Embryonic facial prominence (tissue), 1 donor: Measurements from ENCODE around the gene NODAL.

Experiments used
- DNase-seq: peaks from one replicate; pipeline ENCODE4 v3.0.0-alpha.2; 2016; ENCODE audit errors: extremely low spot score

NODAL gene

DNA sequence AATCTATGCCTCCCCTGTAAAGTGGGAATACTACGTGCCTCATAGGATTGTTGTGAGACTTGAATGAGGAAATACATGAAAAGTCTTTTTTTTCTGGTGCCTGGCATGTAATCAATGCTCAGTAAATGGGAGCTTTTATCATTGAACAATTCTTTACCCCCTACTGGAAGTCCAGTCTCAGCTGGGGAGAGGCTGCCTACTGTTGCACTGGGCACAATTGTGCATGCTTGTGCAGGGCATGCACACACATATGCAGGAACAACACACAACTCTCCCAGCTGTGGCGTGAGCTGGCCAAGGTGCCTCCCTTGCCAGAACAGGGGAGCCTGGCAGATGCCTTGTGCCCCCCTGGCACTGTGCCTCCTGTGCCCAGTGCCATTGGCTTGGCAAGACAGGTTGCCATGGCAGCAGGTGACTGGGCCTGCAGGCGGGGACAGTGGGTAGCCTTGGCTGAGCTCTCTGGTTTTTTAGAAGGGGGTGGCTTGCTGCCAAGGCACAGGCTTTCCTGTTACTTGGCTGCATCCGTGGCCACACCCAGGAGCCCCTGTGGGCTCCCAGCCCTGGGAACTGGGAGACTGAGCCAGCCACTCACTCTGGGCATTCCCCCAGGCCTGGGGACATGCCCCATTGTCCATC is 21.0 kb upstream of the NODAL start:
- no peak for DNase-seq

- DNase-seq, result no peak
Observed at GRCh38 chr10:70461397-70462348, 20.2 kb upstream of the NODAL start.

DNA sequence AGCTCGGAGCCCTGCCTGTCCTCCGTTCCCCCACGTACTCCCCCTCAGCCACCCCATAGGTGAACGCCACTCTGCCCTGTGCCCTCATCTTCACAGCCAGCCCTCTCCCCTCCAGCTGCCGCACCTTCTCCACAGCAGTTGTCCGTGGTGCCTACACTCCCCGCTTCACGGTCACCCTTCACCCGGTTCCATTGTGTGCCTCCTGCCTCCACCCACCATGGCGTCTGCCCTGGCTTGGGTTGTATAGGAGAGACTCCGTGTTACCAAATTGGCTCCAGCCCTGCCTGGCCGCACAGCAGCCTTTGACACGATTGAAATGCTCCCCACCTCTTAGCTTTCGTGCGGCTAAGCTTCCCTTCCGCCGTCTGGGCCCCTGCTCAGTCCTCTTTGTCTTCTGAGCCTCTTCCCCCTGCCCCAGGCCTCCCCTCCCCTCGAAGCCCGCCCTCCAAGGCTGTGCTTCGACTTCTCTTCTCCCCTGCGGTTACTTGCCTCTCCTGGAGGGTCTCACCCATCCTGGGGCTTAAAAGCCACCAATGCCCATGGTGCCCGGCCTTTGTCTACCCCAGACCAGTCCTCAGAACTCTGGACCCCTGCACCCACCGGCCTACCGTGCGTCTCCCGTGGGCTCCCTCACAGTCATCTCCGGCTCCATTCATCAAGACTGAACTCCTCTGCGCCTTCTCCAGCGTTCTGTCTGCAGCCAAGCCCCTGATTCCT is 18.5 kb upstream of the NODAL start:
- DNase-seq, result no peak

GRCh38 chr10:70459061-70459773 is 17.7 kb upstream of the NODAL start:
- no peak for DNase-seq

DNA sequence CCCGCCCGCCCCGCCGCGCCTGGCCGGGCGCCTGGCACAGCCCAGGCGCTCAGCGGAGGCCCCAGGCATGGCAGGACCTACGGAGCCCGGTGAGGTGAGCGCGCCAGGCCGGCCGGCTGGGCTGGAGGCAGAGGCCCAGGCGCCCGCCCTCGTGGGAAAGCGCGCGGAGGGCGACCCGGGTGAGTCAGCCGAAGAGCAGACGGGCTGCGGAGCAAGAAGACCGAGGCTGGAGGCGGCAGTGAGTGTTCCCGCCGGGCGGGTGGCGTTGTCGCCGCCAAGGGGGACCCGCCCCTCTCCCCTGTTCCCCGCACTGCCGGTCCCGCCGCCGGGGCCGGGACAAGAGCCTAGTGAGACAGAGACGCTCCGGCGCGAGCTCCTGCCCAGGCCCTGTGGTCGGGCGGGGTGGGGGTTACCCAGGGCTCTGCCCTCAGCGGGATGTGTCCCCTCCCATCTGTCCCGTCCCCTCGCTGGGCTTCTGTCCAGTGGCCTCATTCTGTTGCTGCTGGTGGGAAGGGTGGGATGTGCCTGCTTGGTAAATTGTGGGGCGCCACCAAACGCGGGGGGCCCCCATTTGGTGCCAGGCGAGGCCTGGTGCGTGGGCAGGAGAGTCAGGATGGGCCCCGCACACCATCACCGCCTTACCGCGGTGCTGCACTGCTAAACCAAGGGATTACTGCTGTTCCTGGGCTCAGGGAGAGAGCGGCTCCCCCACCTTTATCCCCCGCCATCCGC is 17.0 kb upstream of the NODAL start:
- no peak for DNase-seq

DNA sequence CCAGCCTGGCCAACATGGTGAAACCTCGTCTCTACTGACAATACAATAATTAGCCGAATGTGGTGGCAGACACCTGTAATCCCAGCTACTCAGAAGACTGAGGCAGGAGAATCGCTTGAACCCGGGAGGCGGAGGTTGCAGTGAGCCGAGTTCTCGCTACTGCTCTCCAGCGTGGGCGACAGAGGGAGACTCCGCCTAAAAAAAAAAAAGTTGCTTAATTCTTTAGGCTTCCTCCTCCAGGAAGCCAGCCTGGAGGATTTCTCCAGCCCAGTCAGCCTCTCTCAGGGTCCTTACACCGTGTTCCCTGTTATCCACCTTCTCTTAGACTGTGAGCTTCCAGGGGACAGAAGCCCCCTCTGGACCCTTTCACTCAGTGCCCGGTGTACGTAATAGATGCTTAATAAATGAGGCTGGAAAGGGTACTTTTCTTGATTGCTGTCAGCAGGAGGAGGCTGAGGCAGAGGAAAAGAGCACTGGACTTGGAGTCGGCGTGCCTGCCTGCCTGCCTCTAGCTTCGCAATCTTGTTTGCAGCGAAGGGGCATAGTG is 16.4 kb upstream of the NODAL start:
- DNase-seq, result no peak

DNA sequence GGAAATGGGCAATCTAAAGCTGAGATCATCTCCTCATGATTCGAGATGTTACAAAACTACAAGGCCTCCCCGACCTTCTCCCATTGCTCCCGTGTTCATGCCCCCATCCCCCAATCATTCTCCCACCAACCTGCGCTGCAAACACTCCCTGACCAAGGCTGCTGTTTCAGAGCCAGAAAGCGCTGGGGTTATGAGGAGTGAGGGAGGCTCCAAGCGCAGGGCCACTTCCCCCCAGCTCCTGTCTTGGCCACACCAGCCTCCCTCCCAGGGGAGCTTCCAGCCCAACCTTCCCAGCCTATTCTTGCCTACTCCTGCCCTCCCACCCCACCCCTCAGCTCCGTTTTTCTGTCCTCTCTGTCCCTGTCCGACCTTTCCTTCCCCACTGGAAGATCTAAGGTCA is 14.7 kb upstream of the NODAL start:
- DNase-seq, result no peak

DNA sequence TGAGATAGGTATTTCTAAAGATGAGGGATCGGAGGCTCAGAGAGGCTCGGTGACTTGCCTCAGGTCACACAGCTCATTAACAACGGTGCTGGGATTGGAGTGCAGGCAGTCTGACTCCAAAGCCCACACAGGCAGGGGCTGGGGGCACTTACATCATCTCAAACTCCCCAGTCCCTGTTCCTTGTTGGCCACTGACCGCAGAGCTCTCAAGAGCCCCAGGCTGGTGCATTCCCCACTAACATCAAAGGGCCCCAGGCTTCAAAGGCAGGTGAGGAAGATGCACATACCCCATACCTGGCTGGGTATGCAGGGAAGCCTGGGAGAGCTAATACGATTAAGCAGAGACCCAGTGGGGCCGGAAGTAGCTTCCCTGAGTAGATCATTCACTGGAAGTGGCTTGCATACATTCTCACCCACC is 13.7 kb upstream of the NODAL start:
- no peak for DNase-seq

GRCh38 chr10:70448236-70448635 is 6.8 kb upstream of the NODAL start:
- no peak for DNase-seq

- DNase-seq, result no peak
Observed at GRCh38 chr10:70445718-70446657, 4.5 kb upstream of the NODAL start.

DNA sequence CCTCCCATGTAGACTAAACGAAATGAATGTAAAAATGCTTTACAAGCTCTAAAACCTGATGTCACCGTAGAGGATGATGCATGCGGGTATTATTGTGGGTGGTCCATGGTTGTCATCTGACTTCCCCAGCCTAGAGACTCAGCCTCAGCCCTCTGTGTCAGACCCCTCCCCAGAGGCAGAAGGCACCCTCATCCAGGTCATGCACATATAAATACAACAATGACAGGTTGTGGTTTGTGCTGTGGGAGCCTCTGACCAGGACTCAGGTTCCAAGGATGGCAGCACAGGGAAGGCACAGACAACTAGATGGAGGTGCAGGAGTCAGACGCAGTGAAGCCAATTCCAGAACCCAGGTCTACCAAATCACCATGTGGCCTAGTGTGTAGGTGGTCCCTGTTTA is 3.3 kb upstream of the NODAL start:
- no peak for DNase-seq

DNA sequence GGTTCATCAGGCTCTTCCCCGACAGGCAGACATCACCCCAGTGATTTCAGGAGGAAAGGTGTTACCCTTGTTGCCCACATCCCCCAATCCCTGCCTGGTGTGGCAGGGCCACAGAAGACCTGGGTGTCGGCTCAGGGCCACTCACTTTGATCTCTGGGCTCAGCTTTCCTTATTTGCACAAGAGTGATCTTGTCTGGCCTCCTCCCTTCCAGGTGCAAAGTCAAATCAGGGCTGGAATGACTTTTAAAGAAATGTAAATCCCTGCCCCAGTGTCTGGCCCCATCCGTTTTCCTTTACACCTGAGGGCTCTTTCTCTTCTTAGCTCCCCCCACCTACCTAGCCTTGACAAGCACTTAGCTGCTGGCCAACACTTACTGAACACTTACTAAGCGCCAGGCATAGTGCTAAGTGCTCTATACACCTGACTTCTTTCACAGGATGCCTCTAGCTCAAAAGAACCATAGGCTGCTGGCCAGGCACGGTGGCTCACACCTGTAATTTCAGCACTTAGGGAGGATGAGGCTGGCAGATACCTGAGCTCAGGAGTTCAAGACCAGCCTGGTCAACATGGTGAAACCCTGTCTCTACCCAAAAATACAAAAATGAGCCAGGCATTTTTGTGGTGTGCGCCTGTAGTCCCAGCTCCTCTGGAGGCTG is 979 bp upstream of the NODAL start:
- DNase-seq, result no peak

- DNase-seq, result no peak
Observed at GRCh38 chr10:70441895-70442309, 421 bp upstream of the NODAL start.

DNA sequence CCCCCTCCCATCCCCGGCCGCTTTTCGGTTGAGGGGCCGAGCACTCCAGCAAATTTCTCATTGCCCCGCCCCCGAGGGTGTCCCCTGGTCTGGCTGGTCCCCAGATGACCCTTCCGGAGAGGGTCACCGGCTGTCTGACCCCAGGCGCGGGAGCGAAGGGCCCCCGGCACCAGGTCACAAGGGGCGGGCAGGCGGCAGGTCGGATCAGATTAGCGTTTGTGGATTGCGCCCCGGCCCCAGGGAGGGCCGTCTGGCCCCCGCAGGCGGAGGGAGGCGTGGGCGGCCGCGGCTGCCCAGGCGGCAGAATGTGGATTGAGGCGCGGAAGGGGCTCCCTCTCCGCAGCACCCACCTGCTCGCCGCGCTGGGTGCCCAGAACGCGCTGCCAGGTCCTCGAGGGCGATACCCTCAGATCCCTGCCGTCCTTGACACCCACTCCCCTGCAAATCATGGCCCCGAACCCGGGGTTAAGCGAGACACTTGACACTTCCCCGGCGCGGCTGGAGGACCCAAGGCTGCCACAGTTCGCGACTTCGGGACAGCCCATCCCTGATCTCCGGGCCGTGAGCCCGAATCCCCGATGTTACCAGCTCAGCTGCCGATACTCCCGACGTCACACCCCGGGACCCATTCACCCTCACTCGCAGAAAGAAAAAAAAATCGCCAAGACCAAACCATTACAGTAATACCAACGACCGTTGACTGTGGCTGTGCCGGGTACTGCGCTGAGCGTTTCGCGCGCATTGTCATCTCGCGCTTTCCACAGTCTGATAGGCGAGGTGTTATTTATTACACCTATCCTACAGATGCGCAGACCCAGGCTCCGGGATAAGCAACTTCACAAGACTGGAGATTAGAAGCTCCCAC is 953 bp downstream of the NODAL start:
- no peak for DNase-seq

- no peak for DNase-seq
Observed at GRCh38 chr10:70437721-70438120, 3.8 kb downstream of the NODAL start.

DNA sequence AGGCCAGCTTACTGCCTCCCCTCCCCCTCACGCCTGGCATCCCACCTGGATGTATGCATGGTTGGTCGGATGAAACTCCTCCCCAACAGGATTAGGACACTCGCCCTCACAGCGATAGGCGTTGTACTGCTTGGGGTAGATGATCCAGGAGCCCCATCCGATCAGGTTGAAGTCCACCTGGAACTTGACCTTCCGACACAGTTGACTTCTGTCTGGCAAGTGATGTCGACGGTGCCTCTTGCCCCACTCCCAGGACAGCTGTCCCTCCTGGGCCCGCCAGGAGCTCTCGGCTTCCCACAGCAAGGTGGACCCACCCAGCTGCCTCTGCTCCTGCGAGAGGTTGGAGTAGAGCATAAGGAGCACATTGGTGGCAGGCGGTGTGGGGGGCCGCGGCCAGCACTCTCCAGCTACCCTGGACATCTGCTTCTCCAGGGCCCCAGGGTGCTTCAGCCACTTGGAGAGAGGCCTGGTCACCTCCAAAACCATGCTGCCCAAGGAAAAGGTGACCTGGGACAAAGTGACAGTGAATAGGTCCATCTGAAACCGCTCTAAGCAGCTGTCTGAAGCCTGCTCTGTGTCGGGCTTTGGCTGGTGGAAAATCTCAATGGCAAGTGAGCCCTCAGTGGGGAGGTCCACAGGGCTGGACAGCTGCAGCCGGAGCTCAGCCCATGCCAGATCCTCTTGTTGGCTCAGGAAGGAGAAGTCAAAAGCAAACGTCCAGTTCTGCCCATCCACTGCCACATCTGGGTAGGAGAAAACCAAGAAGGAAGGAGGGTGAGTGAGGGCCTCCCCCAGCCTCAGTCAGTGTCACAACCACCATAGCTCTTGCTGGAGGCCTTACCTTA is 6.0 kb downstream of the NODAL start:
- DNase-seq, result no peak

DNA sequence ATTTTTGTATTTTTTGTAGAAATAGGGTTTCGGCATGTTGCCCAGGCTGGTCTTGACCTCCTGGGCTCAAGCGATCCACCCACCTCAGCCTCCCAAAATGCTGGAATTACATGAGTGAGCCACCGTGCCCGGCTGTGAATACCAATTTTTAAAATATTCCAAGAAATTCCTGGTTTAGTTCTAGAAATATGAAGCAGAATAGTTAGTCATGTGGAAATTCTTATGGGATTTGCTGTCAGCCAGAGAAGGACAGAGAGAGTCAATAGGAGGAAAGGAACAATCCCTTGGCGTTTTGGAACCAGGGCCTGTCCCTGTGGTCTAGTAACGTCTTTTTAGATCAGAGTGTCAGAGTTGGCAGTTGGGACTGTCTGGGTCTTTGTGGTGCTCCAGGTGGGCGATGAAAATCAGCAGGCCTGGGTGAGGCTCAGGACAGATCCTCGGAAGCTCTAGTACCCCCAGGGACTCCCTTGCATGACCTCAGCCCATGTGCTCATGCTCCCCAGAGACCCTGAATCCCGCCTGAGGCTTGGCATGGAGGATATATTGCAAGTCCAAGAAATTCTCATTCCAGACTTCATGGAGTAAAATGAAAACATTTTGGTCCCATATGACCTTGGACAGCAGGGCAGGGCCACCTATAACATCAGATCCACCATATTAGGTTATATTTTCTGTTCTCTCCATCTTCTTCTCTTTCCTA is 7.8 kb downstream of the NODAL start:
- DNase-seq, result no peak
